Measurements from ENCODE around the gene GNB1. TPM values are rescaled to one million over a fixed set of nuclear protein-coding genes. Genes with fewer than 3 reads are reported as not detected.
A peak's percentile ranks its signal among the peaks of the same experiment; 100 is the strongest.

The GNB1 gene
- total and polyA plus RNA-seq, 3 donors from 2014 or later, result 223 to 256 (median 240) TPM

- DNase-seq, result no peak
- intact Hi-C loops (cut with DNase I; ENCODE audit: low total_unique reads), result loop anchor here (10.0 kb wide), 1 partner anchor 126 kb away; no protein-coding TSS in a partner anchor
- 39 to 47% methylated on average over 10 to 11 of the region's 11 CpGs for WGBS, 2 donors
- Histone ChIP-seq H3K4me3 (peak overlapping the region; percentile 77 to 86), H3K4me1 (peaks cover 74% of the 10 kb centered on the region), H3K27ac (peak overlapping the region; percentile 53 to 91), H3K27me3 (no peaks in the 10 kb centered on the region), H3K9me3 (no peaks in the 10 kb centered on the region), H3K36me3 (ENCODE audit: low read depth, missing control alignments) (no peaks in the 10 kb centered on the region)
- TF ChIP-seq CTCF (IDR thresholded peaks at IDR 0.05) (no peak), POLR2A (IDR thresholded peaks at IDR 0.05) (no peak)
These were observed 111.6 kb downstream of the GNB1 start for GRCh38 chr1:1779320-1779675.

DNA sequence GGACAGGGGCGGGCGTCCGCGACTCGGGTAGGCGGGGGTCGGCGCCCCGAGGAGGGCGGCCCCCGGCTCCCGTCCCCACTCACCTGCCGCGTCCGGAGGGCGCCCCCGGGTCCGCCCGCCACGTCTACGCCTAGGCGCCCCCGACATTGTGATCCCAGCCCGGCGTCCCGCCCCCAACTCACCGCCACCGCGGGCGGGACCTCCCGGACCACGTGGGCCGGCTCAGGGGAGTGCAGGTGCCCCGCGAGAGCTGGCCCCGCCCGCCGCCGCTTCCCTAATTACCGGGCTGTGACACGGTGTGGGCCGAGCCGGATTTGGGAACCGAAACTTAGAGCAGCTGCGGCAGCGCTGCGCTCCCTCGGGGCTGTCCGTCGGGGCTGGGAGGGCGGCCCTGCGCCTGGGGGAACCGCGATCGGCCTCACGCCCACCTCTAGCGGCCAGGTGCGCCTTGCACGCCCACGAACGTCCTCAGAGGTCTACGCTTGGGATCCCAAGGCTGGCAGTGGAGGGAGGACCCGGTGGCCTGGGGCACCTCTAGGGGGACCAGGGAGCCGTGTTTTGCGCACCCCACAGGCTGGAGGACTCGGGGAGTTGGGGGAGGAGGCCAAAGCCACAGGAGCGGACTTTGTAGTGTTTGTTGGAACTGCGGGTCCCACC is 112.1 kb downstream of the GNB1 start:
- intact Hi-C loops (cut with DNase I; ENCODE audit: low total_unique reads), result loop anchor here (10.0 kb wide), 1 partner anchor 126 kb away; no protein-coding TSS in a partner anchor
- TF ChIP-seq CTCF (IDR thresholded peaks at IDR 0.05) (no peak), POLR2A (IDR thresholded peaks at IDR 0.05) (no peak)
- H3K9me3 ChIP-seq, result no peaks in the 10 kb centered on the region
- H3K4me1 ChIP-seq, result peaks cover 74% of the 10 kb centered on the region
- no peaks in the 10 kb centered on the region for H3K27me3 ChIP-seq
- H3K36me3 ChIP-seq (ENCODE audit: low read depth, missing control alignments), result no peaks in the 10 kb centered on the region
- WGBS, 2 donors, result 1 to 32% methylated on average over 5 to 57 of the region's 68 CpGs
- peak overlapping the region; percentile 77 to 86 for H3K4me3 ChIP-seq
- peak; percentile 66 for DNase-seq
- peak overlapping the region; percentile 53 to 91 for H3K27ac ChIP-seq

DNA sequence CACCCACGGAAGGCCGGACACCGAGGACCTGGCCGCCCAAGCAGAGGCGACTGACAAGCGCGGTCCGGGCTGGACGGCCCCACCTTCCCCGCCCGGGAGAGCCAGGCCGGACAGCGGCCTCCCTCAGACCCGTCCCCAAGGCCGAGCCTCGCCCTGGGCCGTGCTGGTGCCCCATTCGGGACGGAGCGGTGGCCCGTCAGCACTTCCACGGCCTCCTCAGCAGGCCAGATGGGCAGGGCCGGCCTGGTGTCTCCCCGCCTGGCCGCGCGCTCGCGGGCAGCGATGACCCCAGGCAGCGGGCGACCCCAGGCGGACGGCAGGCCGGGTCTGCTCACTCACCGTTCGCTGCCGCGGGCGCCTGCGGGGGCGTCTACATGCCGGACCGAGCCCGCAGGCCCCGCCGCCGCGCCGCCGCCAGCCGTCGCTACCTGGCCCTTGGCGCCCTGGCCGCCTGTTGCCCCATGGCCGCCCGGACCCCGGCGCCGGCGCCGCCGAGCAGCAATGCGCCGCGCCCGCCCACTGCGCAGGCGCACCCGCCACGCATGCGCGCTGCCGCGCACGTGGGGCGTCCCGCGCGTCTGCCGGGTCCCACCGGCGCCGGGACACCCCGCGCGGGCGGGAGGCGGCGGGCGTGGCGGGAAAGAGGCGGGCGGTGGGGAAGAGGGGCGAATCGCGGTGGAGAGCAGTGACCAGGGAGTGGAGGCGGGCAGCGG is 112.8 kb downstream of the GNB1 start, which contains the start of gene NADK:
Gene NADK (minus strand): TSS at position 521 of the 713 bp plus-strand sequence. CDS start 13,064 bp downstream, outside the sequence.
- H3K4me1 ChIP-seq, result peaks cover 74% of the 10 kb centered on the region
- no peaks in the 10 kb centered on the region for H3K36me3 ChIP-seq (ENCODE audit: low read depth, missing control alignments)
- peak within 1 kb of the TSS; percentile 77 to 86 for H3K4me3 ChIP-seq
- H3K27ac ChIP-seq, result peak within 1 kb of the TSS; percentile 83 to 91
- 0% methylated on average over 64 of the region's 99 CpGs; no CpG with 5 or more reads in 1 of the 2 donors for WGBS, 2 donors
- no peak for TF ChIP-seq CTCF (IDR thresholded peaks at IDR 0.05)
- no peak for TF ChIP-seq POLR2A (IDR thresholded peaks at IDR 0.05)
- H3K9me3 ChIP-seq, result no peaks in the 10 kb centered on the region
- peak; percentile 64 for DNase-seq
- H3K27me3 ChIP-seq, result no peaks in the 10 kb centered on the region
- intact Hi-C loops (cut with DNase I; ENCODE audit: low total_unique reads), result loop anchor here (10.0 kb wide), 1 partner anchor 127 kb away; no protein-coding TSS in a partner anchor

DNA sequence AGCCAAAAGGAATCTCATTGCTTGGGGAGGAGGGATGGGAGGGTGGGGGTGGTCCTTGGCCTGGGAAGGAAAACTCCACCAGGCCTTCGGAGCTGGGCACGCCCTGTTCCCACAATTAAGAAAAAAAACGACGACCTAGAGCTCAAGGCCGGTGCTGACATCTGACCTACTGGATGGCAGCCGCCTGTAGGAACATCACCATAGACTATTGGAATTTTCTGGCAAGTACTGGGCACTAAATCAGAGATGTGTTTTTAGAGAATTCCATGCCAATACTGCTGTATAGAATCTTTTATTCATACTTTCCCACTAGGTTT is 113.3 kb downstream of the GNB1 start:
- H3K4me1 ChIP-seq, result peaks cover 69% of the 10 kb centered on the region
- intact Hi-C loops (cut with DNase I; ENCODE audit: low total_unique reads), result loop anchor here (10.0 kb wide), 1 partner anchor 127 kb away; no protein-coding TSS in a partner anchor
- WGBS, 2 donors, result 0 to 2% methylated on average over 6 of the region's 6 CpGs

More for the DNA sequence above, 113.3 kb downstream of the GNB1 start:
- Histone ChIP-seq H3K27ac (peak overlapping the region; percentile 83 to 91), H3K4me3 (peak overlapping the region; percentile 77 to 86), H3K9me3 (no peaks in the 10 kb centered on the region), H3K27me3 (no peaks in the 10 kb centered on the region), H3K36me3 (ENCODE audit: low read depth, missing control alignments) (no peaks in the 10 kb centered on the region)
- TF ChIP-seq CTCF (IDR thresholded peaks at IDR 0.05), result no peak
- TF ChIP-seq POLR2A (IDR thresholded peaks at IDR 0.05), result no peak
- peak; percentile 82 for DNase-seq

Measured in testis (tissue), 3 donors.